Stimulated activated CD4-positive, alpha-beta T cell treated with anti-CD3 and anti-CD28 coated beads, TNF-alpha, amount 100 ng/mL, for 4 hours (primary cell): ENCODE results near the gene TMEM98.
A peak's percentile ranks its signal among the peaks of the same experiment; 100 is the strongest.
"Not testable (repeated sequence)": the region's sequence is repeated elsewhere in the genome, so short reads cannot be mapped to it uniquely, and the experiment has no call there.

Experiments used
- DNase-seq, 3 experiments: peaks; one replicate each; pipeline ENCODE4 v3.0.0-alpha.2; 2020; ENCODE audit warnings: low read depth in 3 of 3

TMEM98 gene

GRCh38 chr17:32914181-32914580, 13.8 kb upstream of the TMEM98 start:
- DNase-seq: no peak

- no peak for DNase-seq
Measured at GRCh38 chr17:32915245-32915644, 12.7 kb upstream of the TMEM98 start.

DNA sequence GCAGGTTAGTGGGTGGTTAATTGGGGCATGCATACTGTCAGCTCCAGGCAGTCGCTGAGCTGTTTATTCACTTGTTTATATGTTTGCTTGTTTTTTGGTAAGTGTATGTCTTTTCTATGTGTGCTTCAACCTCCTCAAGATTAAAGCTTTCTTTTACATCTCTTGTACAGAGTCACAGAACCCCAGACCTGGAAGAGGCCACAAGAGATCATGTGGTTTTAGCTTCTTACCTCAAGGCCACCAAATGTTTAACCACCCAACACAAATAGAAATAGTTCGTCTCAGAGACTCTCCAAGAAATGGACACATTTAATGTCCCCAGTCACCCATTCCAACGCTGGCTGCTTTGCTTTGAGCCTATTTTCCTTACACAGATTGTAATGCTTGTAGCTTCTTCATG, 11.8 kb upstream of the TMEM98 start:
- DNase-seq: no peak

- no peak for DNase-seq
Measured at GRCh38 chr17:32917081-32917480, 10.9 kb upstream of the TMEM98 start.

DNA sequence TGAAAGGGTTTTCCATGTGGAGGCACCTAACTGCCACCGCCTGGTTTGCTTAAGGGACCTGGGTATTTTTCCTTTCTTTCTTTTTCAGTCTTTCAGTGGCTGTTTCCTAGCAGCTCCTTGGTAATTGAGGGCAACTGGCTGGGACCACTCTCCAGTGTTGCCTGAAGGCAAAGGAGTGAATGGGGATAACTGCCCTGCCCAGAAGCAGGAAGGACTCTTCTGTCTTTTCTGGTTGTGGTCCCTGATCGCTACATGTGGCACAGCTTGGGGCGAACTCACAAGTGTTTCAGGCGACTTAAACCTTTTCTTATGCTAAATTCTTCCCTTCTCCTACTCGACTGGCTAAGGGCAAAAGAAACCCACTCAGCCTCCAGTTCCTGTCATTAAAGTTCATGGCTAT, 10.1 kb upstream of the TMEM98 start:
- no peak for DNase-seq

DNA sequence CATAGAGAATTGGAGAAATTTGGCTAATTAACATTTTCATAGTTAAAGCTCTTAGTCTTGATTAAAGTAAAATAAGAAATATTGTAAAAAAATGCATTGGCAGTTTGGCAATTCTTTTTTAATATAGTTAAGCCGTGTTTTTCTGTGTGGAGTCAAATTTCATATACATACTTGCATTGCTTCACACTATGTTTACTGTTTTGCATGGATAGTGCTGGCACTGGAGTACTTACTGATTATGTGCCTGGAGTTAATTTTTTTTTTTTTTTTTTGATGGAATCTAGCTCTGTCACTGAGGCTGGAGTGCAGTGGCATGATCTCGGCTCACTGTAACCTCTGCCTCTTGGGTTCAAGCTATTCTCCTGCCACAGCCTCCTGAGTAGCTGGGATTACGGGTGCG, 8.1 kb upstream of the TMEM98 start:
- DNase-seq: not testable (repeated sequence)

DNA sequence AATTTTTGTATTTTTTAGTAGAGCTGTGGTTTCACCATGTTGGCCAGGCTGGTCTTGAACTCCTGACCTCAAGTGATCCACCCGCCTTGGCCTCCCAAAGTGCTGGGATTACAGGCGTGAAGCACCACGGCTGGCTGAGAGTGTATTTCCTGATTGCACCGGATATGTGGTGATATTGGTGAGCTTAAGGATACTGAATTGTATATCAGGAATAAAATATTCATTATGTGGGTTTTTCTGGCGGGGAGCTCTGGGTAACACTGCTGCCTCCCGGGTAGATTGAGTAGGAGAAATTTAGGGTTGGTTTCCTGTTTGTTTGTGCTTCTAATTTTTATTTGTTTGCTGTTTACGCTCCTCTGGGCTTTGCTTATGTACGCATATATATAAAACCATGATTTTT, 7.7 kb upstream of the TMEM98 start:
- no peak for DNase-seq

DNA sequence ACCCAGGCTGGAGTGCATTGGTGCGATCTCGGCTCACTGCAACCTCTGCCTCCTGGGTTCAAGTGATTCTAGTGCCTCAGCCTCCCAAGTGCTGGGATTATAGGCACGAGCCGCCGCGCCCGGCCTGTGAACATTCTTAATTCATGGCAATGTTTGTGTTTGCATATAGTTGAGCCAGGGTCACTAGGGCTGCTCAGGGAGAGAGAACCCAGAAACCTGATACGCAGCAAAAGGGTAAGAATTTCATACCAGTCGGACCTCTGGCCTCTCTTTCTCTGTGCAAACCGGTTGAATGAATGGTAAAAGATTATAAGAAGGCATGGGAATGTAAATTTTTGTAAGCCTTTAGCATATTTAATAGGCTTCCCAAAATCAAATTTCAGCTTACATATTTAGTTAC, 6.9 kb upstream of the TMEM98 start:
- DNase-seq: no peak

GRCh38 chr17:32923905-32924304, 4.0 kb upstream of the TMEM98 start:
- DNase-seq: not testable (repeated sequence)

DNA sequence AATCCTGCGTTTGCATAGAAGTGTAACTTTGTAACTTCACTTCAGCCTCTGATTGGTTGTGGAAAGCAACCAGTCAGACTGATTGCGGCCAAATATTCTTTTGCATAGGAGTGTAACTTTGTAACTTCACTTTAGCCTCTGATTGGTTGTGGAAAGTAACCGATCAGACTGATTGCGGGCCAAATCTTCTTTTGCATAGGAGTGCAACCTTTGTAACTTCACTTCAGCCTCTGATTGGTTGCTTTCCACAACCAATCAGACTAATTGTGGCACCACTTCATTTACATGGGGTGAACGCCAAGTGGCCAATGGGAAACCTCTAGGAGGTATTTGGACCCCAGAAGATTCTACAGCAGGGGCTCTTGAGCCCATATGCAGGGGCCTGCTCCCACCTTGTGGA, 1.8 kb upstream of the TMEM98 start:
- DNase-seq: no peak

DNA sequence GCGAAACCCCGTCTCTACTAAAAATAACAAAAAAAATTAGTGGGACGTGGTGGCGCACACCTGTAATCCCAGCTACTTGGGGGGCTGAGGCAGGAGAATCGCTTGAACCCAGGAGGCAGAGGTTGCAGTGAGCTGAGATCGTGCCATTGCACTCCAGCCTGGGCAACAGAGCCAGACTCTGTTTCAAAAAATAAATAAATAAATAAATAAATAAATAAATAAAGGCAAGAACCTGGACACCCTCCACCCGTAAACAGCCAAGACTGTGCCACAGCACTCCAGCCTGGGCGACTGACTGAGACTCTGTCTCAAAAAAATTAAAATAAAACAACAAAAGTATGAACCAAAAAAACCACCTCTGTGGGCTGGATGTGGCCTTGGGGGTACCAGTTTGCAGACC, 1.2 kb upstream of the TMEM98 start:
- DNase-seq: not testable (repeated sequence)

GRCh38 chr17:32927201-32927723, 691 bp upstream of the TMEM98 start:
- no peak for DNase-seq

DNA sequence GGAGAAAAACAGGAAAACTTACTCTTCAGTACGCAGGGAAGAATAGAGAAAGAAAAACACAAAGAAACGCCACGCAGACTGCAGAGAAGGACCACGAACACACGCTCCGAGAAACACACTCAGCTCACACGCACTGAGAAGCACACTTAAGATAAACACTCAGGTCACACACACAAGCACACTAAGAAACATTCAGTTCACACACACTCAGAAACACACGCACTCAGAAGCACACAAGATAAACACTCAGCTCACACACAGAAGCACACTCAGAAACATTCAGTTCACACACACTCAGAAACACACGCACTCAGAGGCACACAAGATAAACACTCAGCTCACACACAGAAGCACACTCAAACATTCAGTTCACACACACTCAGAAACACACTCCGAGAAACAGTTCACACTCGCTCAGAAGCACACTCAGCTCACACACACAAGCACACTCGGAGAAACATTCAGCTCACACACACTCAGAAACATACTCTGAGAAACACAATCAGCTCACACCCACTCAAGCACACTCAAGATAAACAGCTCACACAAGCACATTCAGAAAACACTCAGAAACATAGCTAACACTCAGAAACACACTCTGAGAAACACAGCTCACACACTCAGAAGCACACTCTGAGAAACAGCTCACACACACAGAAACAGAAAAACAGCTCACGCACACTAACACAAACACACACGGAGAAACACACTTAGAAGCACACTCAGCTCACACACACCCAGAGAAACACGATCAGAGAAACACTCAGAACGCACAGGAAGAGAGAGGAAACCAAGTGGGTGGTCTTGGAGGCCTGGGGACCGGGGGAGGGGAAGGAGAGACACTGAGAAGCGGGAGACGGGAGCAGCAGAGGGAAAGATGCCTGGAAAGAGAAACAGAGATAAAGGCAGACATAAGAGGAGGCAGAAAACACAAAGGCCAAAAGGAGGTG, 908 bp downstream of the TMEM98 start:
- no peak for DNase-seq

DNA sequence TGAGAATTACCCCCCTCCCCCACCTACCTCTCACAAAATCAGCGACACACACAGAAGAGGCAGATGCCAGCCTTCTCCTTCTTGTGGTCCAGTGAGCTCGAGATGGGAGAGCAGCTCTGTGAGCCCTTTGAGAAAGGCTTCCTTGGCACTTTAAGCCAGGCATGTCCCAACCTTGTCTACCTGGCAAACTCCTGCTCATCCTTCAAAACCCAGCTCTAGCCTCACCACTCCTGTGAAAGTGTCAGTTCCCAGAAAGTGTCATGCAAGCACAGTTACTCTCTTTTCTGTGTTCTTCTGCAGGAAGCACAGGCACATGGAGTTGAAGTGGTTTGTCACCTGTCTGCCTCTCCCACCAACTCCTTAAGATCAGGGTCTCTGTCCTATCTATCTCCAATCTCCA, 1.6 kb downstream of the TMEM98 start:
- no peak for DNase-seq

- DNase-seq: no peak
Measured at GRCh38 chr17:32930512-32930911, 2.6 kb downstream of the TMEM98 start.

GRCh38 chr17:32931686-32932085, 3.7 kb downstream of the TMEM98 start:
- no peak for DNase-seq

DNA sequence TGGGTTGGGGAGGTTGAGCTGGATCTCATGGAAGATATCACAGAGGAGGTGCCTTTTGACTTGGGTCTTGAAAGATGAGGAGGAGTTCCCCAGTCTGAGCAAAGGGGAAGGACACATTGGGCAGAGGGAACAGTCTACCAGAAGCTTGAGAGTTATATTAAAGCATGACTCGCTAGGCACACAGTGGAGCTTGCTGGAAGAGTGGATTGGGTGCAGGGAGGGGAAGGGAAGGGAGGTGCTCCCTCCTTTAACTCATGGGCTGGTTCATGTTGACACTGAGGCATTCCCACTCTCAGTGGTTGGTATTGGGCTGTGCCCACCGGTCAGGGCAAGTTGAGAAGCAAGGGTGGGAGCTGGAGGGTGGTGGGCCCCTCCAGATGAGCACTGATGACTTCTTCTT, 5.9 kb downstream of the TMEM98 start:
- no peak for DNase-seq

- no peak for DNase-seq
Measured at GRCh38 chr17:32935726-32936125, 7.8 kb downstream of the TMEM98 start.

DNA sequence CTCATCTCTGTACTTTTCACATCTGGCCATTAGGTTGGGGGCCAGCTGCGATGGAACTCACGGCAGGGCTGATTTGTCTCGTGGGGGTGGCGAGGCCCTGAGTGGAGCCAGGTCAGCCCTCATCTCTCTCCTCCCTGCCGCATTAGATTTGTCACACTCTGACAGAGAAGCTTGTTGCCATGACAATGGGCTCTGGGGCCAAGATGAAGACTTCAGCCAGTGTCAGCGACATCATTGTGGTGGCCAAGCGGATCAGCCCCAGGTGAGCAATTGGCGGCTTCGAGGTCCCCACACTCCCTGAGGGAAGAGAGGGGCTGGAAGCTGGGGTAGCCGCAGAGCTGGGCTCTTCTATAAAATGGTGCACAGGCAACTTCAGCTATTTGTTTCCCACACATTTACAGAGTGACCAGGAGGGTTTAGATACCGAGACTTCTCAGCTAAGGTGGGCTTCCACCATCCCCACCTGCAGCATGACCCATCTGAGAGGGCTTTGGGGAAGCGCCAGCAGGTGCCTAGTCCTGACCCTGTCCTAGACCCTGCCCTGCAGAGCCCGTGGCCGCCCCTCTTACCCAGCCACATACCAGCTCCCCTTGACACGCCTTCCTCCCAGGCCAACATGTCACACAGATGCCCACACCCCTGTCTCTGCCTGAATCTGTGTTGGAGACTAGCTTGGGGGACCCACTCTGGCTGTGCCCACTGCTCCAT, 8.4 kb downstream of the TMEM98 start:
- DNase-seq: no peak

DNA sequence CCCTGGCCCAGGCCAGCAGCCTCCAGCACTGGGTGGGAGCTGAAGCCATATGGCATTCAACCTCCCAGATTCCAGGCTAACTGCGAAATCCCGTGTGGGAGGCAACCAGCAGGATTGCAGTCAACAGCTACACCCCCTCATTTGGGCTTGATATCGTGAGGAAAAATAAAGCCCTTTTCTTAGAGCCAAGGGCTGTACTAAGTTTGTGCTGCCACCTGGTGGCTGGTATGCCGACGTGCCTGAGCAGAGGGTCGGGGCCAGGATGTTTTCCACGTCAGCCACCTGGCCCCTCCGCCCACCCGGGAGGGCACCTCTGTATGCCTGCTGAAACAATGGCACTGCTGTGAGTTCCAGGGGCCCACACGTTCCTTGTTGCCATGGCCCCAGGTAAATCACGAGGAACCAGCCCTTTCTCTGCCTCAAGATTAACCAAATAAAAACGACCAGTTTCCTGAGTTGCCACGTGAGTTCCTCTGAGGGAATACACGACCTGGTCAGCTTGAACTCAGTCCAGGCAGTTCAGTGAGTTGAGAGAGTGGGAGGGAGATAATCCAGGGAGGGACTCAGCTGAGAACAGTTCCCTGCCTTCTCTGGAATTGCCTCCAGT, 9.0 kb downstream of the TMEM98 start:
- DNase-seq: peak; percentile 41 to 50 (median 46)

DNA sequence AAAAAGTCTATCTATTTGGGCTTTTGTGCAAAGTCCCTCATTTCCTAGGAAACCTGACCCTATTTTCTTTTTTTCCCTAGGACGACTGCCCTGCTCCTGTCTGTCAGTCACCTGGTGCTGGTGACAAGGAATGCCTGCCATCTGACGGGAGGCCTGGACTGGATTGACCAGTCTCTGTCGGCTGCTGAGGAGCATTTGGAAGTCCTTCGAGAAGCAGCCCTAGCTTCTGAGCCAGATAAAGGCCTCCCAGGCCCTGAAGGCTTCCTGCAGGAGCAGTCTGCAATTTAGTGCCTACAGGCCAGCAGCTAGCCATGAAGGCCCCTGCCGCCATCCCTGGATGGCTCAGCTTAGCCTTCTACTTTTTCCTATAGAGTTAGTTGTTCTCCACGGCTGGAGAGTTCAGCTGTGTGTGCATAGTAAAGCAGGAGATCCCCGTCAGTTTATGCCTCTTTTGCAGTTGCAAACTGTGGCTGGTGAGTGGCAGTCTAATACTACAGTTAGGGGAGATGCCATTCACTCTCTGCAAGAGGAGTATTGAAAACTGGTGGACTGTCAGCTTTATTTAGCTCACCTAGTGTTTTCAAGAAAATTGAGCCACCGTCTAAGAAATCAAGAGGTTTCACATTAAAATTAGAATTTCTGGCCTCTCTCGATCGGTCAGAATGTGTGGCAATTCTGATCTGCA, 12.9 kb downstream of the TMEM98 start:
- DNase-seq: no peak
